IPS-NIHi11 (cell line): ENCODE results near the gene PDCD1LG2.
"Not testable (repeated sequence)": the region's sequence is repeated elsewhere in the genome, so short reads cannot be mapped to it uniquely, and the experiment has no call there.

Experiments used
- DNase-seq: peaks from one replicate; pipeline ENCODE4 v3.0.0; 2012; ENCODE audit warnings: mixed read lengths, low spot score

Gene PDCD1LG2

DNA sequence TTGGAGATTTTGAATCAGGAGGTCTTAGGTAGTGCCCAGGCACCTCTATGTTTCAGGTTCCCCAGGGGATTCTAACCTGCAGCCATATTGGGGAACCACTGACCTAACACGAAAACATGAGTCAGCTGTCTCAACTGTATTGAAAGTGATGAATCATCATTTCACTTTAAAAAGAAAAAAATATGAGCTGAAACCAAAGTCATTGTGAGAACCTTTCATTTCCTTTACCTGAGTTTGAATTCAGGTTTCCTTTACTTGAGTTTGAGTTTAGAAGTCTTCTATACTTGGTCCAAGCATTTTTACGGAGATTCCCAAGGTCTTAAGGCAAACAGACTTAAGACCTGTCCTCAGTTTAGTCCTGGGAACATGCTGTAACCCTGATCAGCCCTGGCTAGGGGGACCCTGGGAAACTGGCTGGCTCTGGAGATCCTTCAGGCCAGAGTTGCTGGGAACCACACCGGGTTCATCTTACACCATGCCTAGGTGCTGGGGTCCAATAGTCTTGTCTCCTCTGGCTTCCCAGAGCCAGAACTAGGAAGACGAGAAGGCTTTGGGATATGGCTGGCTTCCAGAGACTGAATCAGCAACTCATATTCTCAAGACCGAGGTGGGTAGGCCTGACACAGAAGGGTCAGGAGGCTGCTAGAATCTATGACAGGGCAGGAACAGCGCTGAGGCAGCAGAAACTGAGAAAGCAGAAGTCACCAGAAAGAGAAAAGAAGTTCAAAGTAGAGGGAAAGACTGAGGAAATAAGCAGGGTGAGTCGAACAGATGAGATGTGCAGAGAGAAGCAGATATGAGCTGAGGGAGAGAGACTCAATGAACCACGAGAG lies 16.4 kb upstream of the PDCD1LG2 start:
- DNase-seq: no peak

- DNase-seq: not testable (repeated sequence)
Measured at GRCh38 chr9:5494765-5495164, 15.6 kb upstream of the PDCD1LG2 start.

DNA sequence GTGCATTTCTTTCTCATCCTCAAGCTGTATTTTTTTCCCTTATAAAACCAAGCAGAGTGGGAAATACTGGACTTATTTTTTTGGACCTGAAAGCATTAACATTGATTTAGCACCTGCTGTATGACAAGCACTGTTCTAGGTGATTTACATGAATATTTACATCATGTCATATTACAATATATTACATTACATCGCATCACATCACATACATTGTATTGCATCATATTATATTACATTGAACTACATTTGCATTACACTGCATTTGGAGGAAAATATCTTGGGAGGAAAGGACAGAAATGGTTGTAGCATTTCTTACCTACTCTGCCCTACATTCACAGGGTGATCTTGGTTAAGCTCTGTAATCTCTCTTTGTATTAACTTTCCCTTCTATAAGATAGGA lies 11.2 kb upstream of the PDCD1LG2 start:
- no peak for DNase-seq

- no peak for DNase-seq
Measured at GRCh38 chr9:5499889-5500398, 10.4 kb upstream of the PDCD1LG2 start.

- no peak for DNase-seq
Measured at GRCh38 chr9:5500441-5501235, 9.7 kb upstream of the PDCD1LG2 start.

DNA sequence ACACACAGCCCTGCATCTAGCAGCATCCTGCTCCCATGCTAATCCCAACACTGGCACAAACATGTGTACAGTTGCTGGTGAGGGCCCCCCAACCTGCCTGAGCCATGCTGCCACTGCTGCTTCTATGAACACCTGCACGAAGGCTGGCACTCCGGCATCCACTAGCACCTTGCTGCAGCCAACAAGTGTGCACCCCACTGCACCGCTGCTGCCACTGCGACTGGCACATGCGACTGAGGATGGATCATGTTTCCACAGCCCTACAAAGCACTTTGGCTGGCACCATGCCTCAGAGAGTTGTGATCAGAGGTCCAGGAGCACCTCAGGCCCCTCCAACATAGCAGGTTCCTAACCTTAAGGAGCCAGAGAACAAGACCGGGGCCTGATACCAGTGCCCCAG lies 7.8 kb upstream of the PDCD1LG2 start:
- no peak for DNase-seq

DNA sequence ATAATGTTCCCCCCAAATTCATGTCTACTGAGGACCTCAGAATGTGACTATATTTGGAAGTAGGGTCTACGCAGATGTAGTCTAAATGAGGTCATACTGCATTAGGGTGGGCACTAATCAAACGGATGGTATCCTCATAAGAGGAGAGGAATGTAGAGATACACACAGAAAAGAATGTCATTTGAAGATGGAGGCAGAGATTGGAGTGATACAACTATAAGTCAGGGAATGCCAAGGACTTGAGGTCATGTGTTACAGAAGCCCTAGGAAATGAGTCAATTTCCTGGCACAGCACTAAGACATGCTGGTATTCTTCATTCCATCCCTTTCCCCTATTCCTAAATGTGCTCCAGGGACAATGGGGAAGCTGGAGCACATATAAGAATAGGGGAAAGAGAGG lies 758 bp upstream of the PDCD1LG2 start:
- DNase-seq: no peak

GRCh38 chr9:5510989-5511388 lies 658 bp downstream of the PDCD1LG2 start:
- no peak for DNase-seq

DNA sequence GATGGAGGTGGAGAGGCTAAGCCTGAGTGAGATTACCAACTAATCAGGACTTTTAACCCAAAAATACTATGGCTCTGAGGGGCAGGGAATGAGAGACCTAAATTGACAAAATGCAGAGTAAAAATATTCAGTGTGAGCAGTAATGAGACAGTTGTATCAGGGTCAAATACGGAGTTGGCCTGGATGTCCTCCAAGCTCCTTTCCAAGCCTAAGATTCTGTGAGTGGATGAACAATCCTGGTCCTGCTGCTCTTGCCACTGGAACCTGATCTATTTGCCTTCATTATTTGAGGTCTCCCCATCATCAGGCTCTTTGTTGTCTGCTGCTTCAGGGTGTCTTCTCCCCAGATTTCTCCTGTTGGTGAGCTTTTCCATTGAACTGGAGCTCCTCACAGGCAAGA lies 1.1 kb downstream of the PDCD1LG2 start:
- no peak for DNase-seq

- no peak for DNase-seq
Measured at GRCh38 chr9:5511935-5512580, 1.7 kb downstream of the PDCD1LG2 start.

DNA sequence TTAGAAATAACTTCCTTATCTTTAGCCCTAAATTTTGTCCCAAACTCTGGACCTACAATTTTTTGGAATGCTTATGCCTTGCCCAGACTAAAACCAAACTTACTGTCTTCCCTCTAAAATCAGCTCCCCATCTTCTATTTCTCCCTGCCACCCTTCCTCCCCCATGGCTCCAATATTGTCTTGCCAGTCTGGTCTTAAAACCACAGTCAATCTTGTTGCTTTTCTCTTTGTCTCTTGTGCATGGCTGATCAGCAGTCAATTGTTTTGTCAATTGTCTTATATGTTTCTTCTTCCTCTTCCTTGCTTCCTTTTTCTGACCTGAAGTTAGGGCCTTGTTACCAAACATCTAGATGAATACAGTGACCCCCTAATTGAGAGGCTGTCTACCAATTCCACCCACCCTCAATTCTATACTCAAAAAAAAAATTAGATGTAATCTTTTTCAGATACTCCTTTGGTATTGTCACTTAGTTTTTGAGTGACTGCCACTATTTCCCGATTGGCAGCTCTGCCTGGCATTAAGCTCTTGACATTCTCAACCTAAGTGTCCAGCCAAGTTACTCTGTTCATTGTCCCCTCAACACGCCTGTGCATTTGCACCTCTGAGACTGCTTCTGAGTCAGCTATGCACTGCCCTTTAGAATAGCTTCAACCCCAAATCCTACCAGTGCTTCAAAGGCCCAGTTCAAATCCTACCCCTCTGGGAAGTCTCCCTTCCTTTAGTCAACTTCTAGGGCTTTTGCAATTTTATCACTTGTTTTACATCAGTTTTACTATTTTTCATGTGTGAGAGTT lies 2.5 kb downstream of the PDCD1LG2 start:
- no peak for DNase-seq

GRCh38 chr9:5513966-5514616 lies 3.8 kb downstream of the PDCD1LG2 start:
- no peak for DNase-seq

GRCh38 chr9:5514617-5515260 lies 4.4 kb downstream of the PDCD1LG2 start:
- no peak for DNase-seq

DNA sequence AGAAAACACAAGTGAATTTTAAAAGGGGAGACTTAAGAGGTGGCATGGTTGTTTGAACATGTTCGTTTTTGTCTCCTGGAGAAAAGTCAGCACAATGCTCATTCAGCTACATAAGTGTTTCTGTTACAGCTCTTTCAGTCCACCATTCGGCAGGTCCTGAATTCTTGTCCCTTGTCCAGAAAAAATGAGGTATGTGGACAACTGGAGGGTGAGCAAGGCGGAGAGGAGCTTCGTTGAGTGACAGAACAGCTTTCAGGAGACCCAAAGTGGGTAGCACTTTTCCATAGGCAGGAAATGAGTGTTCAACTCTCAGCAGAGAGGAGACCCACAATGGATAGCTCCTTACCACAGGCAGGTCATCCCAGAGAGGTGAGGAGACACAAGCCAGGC lies 4.9 kb downstream of the PDCD1LG2 start:
- DNase-seq: no peak

- DNase-seq: no peak
Measured at GRCh38 chr9:5516453-5517220, 6.3 kb downstream of the PDCD1LG2 start.

DNA sequence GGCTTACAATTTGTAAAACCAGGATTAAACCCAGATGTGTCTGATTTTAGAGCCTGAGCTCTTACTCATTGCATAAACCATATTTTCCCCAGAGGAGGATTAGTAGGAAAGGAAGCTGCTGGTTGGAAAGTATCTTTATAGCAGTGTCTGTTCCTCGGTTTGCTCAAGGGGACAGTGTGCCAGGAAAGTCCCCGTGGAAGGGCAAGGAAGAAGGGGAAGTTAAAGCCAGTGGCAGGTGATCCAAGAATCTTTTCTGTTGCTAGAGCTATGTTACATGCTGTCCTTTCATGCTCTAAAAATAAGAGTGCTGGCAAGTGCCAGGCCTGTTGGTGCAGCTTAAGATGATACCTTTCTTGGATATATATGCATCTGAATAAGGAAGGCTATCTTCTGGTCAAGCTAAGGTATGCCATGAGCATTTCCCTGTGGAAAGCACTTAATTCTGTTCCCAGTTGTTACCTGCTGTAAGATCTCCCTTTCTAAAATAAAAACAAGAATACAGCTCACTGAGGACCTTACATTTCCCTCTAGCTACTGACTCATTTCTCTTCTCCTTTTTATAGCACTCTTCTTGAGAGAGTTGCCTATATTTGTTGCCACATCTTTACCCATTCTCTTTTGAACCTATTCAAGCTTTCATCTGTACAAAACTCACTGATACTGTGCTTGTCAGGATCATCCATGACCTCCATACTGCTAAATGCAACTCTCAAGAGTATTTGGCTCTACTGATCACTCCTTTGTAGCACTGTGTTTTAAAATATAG lies 8.0 kb downstream of the PDCD1LG2 start:
- DNase-seq: no peak

DNA sequence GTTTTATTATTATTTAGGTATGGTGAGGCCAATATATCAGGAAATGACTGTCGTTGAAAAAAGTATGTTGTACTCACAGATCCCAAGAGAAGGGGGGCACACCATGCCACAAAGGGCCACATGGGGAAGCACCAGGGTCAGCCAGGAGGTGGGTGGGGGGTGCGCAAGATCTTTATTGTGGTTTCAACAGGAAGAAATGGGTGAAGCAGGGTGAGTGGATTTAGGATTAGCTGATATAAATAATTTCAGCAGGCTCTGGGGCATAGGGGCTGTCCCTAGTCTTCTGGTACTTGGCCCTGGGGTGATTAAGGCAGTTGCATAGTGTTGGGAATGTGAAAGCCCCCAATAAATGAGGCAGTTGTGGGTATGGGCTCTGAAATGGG lies 8.6 kb downstream of the PDCD1LG2 start:
- no peak for DNase-seq

- DNase-seq: no peak
Measured at GRCh38 chr9:5524090-5524489, 13.8 kb downstream of the PDCD1LG2 start.

DNA sequence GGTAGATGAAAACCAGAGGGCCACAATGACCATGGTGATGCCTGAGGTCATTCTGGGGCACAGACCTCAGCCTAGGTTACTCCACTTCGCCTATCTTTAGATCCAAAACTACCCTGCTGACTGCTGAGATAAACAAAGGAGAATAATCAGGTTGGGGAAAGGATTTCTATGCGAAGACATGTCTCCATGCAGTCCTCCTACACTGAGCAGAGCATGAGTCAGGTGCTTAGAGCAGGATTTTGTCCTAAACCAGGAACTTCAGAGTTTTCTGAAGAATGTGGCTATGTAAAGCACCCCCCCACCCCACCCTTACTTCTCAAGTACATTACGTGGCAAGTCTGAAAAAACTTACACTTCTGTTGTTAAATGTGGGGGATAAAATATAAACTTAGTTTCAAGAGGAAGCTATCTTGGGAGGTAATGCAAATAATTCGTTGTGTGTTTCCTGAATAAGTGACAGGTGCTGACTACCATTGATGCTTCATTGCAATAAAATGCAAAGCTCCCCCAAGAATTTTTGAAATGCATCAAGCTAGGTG lies 19.4 kb downstream of the PDCD1LG2 start:
- DNase-seq: no peak
